ENCODE results near the gene LRPAP1. TPM values are rescaled to one million over a fixed set of nuclear protein-coding genes. Genes with fewer than 3 reads are reported as not detected.
"Not testable (repeated sequence)": the region's sequence is repeated elsewhere in the genome, so short reads cannot be mapped to it uniquely, and the experiment has no call there.

Gene LRPAP1
- total RNA-seq, 1 donor from 2014 or later: 15.7 TPM

DNA sequence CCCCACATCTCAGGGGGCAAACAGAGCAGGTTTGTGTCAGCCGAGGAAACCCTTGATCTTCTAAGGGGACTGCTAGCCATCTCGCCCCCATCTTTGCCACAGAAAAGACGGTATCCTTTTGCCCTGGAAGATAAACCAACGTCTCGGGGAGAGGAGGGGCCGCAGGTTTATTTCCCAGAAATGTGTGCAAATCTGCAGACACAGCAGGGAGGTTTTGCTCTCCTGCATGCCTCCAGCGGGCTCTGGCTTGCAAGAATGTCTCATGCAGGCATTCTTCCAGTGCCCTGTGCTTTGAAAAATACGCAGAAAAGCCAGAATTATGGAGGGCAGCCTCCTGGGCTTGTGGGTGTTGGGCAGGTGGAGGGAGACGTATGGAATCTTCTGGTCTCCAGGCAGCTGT, 42.6 kb upstream of the LRPAP1 start:
- peaks cover 3 to 21% (median 9%) of the 10 kb centered on the region in 3 donors for H3K27me3 ChIP-seq (ENCODE audit: control insufficient read depth in 3 of 3, insufficient read depth in 3 of 3, low read length in 3 of 3)
- H3K27ac ChIP-seq (ENCODE audit: low read depth, low read length); H3K4me3 ChIP-seq (ENCODE audit: low read length in 3 of 3); H3K9me3 ChIP-seq (ENCODE audit: control insufficient read depth in 3 of 3, low read length in 3 of 3); H3K4me1 ChIP-seq (ENCODE audit: control insufficient read depth in 3 of 3, insufficient read depth in 3 of 3, low read length in 3 of 3); H3K36me3 ChIP-seq (ENCODE audit: control insufficient read depth in 3 of 3, insufficient read depth in 3 of 3, low read length in 3 of 3); H3K9ac ChIP-seq (ENCODE audit: low read depth in 1 of 3, low read length in 3 of 3): not testable (repeated sequence)

DNA sequence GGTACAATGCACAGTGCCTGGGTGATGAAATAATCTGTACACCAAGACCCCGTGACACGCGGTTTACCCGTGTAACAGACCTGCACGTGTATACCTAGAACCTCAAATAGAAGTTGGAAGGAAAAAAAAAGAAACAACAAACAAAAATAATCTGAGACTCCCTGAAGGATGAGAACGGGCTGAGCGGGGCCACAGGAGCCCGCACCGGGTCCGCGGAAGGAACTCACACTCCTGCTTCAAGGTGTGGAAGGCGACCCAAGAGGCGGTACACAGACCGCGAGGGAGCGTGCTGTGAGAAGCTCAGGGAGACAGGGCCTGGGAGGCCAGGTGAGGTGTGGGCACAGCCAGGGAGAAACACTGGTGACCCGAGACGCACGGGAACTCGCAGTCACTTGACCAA, 42.1 kb upstream of the LRPAP1 start:
- not testable (repeated sequence) for H3K9me3 ChIP-seq (ENCODE audit: control insufficient read depth in 3 of 3, low read length in 3 of 3); H3K9ac ChIP-seq (ENCODE audit: low read depth in 1 of 3, low read length in 3 of 3); H3K36me3 ChIP-seq (ENCODE audit: control insufficient read depth in 3 of 3, insufficient read depth in 3 of 3, low read length in 3 of 3)

DNA sequence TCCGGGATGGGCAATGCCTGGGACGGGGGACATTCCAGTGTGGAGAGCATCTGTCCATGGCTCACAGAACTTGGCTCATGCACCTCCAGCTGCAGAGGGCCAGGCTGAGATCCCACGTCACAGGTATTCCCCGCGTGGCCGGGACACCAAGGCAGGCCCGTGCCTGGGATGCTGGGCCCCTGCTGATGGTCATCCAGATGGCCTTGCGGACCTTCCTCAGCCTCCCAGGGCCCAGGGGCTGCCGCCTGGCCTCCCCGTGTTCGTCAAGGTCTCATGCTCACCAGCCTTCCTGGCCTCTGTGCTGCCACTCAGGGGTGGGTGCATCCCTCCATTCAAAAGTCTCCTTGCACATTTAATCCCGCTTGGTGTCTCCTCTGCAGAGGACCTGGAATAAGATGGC, 40.9 kb upstream of the LRPAP1 start:
- Histone ChIP-seq H3K27me3 (ENCODE audit: control insufficient read depth in 3 of 3, insufficient read depth in 3 of 3, low read length in 3 of 3) (peaks cover 3 to 21% (median 15%) of the 10 kb centered on the region in 3 donors), H3K27ac (ENCODE audit: low read depth, low read length) (no peak overlapping the region), H3K9ac (ENCODE audit: low read depth in 1 of 3, low read length in 3 of 3) (no peak overlapping the region), H3K4me1 (ENCODE audit: control insufficient read depth in 3 of 3, insufficient read depth in 3 of 3, low read length in 3 of 3) (no peaks in the 10 kb centered on the region), H3K36me3 (ENCODE audit: control insufficient read depth in 3 of 3, insufficient read depth in 3 of 3, low read length in 3 of 3) (no peaks in the 10 kb centered on the region), H3K9me3 (ENCODE audit: control insufficient read depth in 3 of 3, low read length in 3 of 3) (no peaks in the 10 kb centered on the region), H3K4me3 (ENCODE audit: low read length in 3 of 3) (no peak overlapping the region)

More for the DNA sequence above, 42.1 kb upstream of the LRPAP1 start:
- peaks cover 3 to 21% (median 9%) of the 10 kb centered on the region in 3 donors for H3K27me3 ChIP-seq (ENCODE audit: control insufficient read depth in 3 of 3, insufficient read depth in 3 of 3, low read length in 3 of 3)
- H3K27ac ChIP-seq (ENCODE audit: low read depth, low read length); H3K4me3 ChIP-seq (ENCODE audit: low read length in 3 of 3); H3K4me1 ChIP-seq (ENCODE audit: control insufficient read depth in 3 of 3, insufficient read depth in 3 of 3, low read length in 3 of 3): not testable (repeated sequence)

DNA sequence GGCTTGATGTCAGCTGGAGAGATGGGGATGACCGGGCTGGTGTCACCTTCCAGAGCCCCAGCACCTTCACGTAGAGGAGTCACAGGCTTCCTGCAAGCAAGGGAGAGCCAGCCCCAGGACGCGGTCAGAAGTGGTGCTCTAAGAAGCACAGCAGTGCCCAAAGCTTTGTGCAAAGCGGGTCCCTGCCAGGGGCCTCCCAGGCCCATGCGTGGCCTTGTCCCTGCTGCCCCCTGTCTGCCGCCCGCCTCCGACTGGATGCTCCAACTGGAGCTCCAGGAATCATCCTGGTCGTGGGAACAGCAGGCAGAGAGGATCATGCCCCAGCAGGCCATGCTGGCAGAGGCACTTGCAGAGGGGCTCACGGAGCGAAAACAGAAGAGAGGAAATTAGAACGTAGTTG, 40.1 kb upstream of the LRPAP1 start:
- no peak overlapping the region for H3K9ac ChIP-seq (ENCODE audit: low read depth in 1 of 3, low read length in 3 of 3)
- H3K4me1 ChIP-seq (ENCODE audit: control insufficient read depth in 3 of 3, insufficient read depth in 3 of 3, low read length in 3 of 3): no peaks in the 10 kb centered on the region
- H3K9me3 ChIP-seq (ENCODE audit: control insufficient read depth in 3 of 3, low read length in 3 of 3): no peaks in the 10 kb centered on the region
- H3K27me3 ChIP-seq (ENCODE audit: control insufficient read depth in 3 of 3, insufficient read depth in 3 of 3, low read length in 3 of 3): peaks cover 3 to 21% (median 15%) of the 10 kb centered on the region in 3 donors
- no peak overlapping the region for H3K27ac ChIP-seq (ENCODE audit: low read depth, low read length)
- H3K36me3 ChIP-seq (ENCODE audit: control insufficient read depth in 3 of 3, insufficient read depth in 3 of 3, low read length in 3 of 3): no peaks in the 10 kb centered on the region
- no peak overlapping the region for H3K4me3 ChIP-seq (ENCODE audit: low read length in 3 of 3)

DNA sequence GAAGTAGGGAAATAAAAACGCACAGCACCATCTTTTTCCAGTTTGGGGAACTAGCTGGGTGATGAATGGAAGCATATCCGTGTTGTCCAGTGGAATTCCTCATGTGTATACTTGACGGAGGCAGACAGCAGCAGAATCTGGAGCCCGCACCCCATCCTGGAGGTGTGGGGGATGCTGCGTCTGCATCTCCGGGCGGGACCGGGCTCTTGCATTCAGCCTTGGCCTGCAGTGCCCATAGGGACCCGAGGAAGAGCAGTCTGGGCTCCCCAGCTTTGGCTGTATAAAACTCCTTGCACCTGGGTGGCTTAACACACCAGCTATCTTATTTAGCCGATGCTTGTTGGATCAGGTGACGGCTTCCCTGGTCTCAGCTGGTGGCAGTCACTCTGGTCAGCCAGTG, 39.7 kb upstream of the LRPAP1 start:
- H3K27me3 ChIP-seq (ENCODE audit: control insufficient read depth in 3 of 3, insufficient read depth in 3 of 3, low read length in 3 of 3): peaks cover 3 to 21% (median 19%) of the 10 kb centered on the region in 3 donors
- H3K27ac ChIP-seq (ENCODE audit: low read depth, low read length): no peak overlapping the region
- H3K4me3 ChIP-seq (ENCODE audit: low read length in 3 of 3): no peak overlapping the region
- no peaks in the 10 kb centered on the region for H3K36me3 ChIP-seq (ENCODE audit: control insufficient read depth in 3 of 3, insufficient read depth in 3 of 3, low read length in 3 of 3)
- H3K9me3 ChIP-seq (ENCODE audit: control insufficient read depth in 3 of 3, low read length in 3 of 3): no peaks in the 10 kb centered on the region
- H3K4me1 ChIP-seq (ENCODE audit: control insufficient read depth in 3 of 3, insufficient read depth in 3 of 3, low read length in 3 of 3): no peaks in the 10 kb centered on the region
- no peak overlapping the region for H3K9ac ChIP-seq (ENCODE audit: low read depth in 1 of 3, low read length in 3 of 3)

DNA sequence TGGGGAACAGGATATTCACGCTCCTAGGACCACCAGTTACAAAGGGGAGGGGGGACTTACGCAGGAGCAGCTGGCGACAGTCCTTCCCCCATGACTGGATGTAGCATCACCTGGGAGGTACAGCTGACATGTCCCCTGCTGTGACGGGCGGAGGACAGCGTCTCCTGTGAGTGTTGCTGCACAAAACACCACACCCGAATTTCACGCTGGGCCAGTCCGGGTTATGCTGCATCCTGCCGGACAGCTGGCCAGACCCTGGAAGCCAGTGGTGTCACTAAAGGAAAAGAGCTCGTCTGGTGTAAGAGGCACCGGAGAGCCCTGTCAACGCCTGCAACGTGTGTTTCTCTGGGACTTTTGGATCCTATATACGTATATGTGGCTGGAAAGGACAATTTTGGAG, 38.7 kb upstream of the LRPAP1 start:
- not testable (repeated sequence) for H3K9ac ChIP-seq (ENCODE audit: low read depth in 1 of 3, low read length in 3 of 3); H3K27ac ChIP-seq (ENCODE audit: low read depth, low read length); H3K4me3 ChIP-seq (ENCODE audit: low read length in 3 of 3); H3K36me3 ChIP-seq (ENCODE audit: control insufficient read depth in 3 of 3, insufficient read depth in 3 of 3, low read length in 3 of 3); H3K9me3 ChIP-seq (ENCODE audit: control insufficient read depth in 3 of 3, low read length in 3 of 3); H3K4me1 ChIP-seq (ENCODE audit: control insufficient read depth in 3 of 3, insufficient read depth in 3 of 3, low read length in 3 of 3)
- H3K27me3 ChIP-seq (ENCODE audit: control insufficient read depth in 3 of 3, insufficient read depth in 3 of 3, low read length in 3 of 3): peaks cover 6 to 21% (median 20%) of the 10 kb centered on the region in 3 donors

DNA sequence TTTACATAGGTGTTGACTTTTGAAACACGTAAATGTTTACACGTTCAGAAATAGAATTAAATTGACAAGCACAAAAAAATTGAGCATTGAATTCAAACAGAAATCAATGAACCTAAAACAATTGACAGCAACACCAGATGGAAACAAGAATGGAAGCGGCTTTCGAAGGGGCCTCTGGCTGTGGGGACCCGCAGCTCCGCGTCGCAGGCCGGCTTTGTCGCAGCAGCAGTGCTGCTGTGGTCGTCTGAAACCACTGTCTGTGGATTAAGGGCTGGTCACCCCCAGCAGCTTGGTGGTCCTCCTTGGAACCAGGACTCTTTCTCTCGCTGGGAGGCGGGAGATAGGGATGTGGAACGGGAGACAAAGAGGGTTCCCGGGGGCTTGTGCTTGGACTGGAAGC, 37.4 kb upstream of the LRPAP1 start:
- not testable (repeated sequence) for H3K4me1 ChIP-seq (ENCODE audit: control insufficient read depth in 3 of 3, insufficient read depth in 3 of 3, low read length in 3 of 3); H3K9me3 ChIP-seq (ENCODE audit: control insufficient read depth in 3 of 3, low read length in 3 of 3)

DNA sequence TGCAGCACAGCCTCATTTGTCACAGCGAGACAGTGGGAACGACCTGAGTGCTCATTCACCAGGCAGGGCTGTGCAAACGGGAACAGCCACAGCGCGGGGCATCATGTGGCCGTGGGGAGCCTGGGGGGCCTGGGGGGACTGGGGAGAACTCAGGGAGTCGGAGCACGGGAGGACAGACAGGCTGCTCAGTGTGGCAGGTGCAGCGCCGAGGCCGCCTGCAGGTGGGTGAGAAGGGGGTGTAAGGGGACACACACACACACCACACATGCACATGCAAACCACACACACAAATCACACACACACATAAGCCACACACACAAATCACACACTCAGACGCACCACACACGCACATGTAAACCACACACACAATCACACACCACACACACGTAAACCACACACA, 34.5 kb upstream of the LRPAP1 start:
- peaks cover 3 to 11% (median 6%) of the 10 kb centered on the region in 3 donors for H3K27me3 ChIP-seq (ENCODE audit: control insufficient read depth in 3 of 3, insufficient read depth in 3 of 3, low read length in 3 of 3)
- not testable (repeated sequence) for H3K27ac ChIP-seq (ENCODE audit: low read depth, low read length); H3K9me3 ChIP-seq (ENCODE audit: control insufficient read depth in 3 of 3, low read length in 3 of 3); H3K36me3 ChIP-seq (ENCODE audit: control insufficient read depth in 3 of 3, insufficient read depth in 3 of 3, low read length in 3 of 3); H3K4me1 ChIP-seq (ENCODE audit: control insufficient read depth in 3 of 3, insufficient read depth in 3 of 3, low read length in 3 of 3); H3K4me3 ChIP-seq (ENCODE audit: low read length in 3 of 3); H3K9ac ChIP-seq (ENCODE audit: low read depth in 1 of 3, low read length in 3 of 3)

More for the DNA sequence above, 37.4 kb upstream of the LRPAP1 start:
- not testable (repeated sequence) for H3K27ac ChIP-seq (ENCODE audit: low read depth, low read length); H3K4me3 ChIP-seq (ENCODE audit: low read length in 3 of 3); H3K9ac ChIP-seq (ENCODE audit: low read depth in 1 of 3, low read length in 3 of 3); H3K36me3 ChIP-seq (ENCODE audit: control insufficient read depth in 3 of 3, insufficient read depth in 3 of 3, low read length in 3 of 3)
- peaks cover 6 to 21% (median 20%) of the 10 kb centered on the region in 3 donors for H3K27me3 ChIP-seq (ENCODE audit: control insufficient read depth in 3 of 3, insufficient read depth in 3 of 3, low read length in 3 of 3)

DNA sequence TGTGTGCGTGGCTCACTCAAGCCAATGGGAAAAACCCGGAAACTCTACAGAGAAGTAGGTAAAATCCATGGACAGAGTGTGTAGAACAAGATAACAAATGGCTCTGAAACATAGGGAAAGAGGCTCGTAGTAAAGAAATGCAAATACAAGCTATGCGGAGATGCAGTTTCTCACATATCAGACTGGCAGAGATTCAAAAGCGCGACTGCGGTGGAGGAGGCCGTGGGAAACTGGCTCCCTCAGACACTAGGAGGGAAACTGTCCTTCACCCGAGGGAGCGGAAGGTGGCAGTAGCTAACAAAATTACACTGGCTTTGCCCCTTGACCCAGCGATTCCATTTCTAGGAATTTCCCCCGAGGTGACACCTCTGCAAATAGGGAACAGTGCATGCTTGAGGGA, 34.1 kb upstream of the LRPAP1 start:
- not testable (repeated sequence) for H3K9ac ChIP-seq (ENCODE audit: low read depth in 1 of 3, low read length in 3 of 3); H3K27ac ChIP-seq (ENCODE audit: low read depth, low read length); H3K4me3 ChIP-seq (ENCODE audit: low read length in 3 of 3); H3K9me3 ChIP-seq (ENCODE audit: control insufficient read depth in 3 of 3, low read length in 3 of 3); H3K4me1 ChIP-seq (ENCODE audit: control insufficient read depth in 3 of 3, insufficient read depth in 3 of 3, low read length in 3 of 3); H3K36me3 ChIP-seq (ENCODE audit: control insufficient read depth in 3 of 3, insufficient read depth in 3 of 3, low read length in 3 of 3)
- H3K27me3 ChIP-seq (ENCODE audit: control insufficient read depth in 3 of 3, insufficient read depth in 3 of 3, low read length in 3 of 3): peaks cover 3 to 11% (median 5%) of the 10 kb centered on the region in 3 donors

DNA sequence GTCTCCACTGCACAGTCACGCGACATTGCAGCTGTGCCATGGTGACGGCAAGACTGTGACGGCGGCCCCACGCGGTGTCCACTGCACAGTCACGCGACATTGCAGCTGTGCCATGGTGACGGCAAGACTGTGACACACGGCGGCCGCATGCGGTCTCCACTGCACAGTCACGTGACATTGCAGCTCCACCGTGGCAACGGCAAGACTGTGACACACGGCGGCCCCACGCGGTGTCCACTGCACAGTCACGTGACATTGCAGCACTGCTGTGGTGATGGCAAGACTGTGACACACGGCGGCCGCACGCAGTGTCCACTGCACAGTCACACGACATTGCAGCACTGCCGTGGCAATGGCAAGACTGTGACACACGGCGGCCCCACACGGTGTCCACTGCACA, 32.7 kb upstream of the LRPAP1 start:
- not testable (repeated sequence) for H3K9me3 ChIP-seq (ENCODE audit: control insufficient read depth in 3 of 3, low read length in 3 of 3); H3K4me1 ChIP-seq (ENCODE audit: control insufficient read depth in 3 of 3, insufficient read depth in 3 of 3, low read length in 3 of 3); H3K9ac ChIP-seq (ENCODE audit: low read depth in 1 of 3, low read length in 3 of 3); H3K4me3 ChIP-seq (ENCODE audit: low read length in 3 of 3); H3K27ac ChIP-seq (ENCODE audit: low read depth, low read length); H3K36me3 ChIP-seq (ENCODE audit: control insufficient read depth in 3 of 3, insufficient read depth in 3 of 3, low read length in 3 of 3)
- H3K27me3 ChIP-seq (ENCODE audit: control insufficient read depth in 3 of 3, insufficient read depth in 3 of 3, low read length in 3 of 3): peaks cover 2 to 11% (median 3%) of the 10 kb centered on the region in 3 donors

DNA sequence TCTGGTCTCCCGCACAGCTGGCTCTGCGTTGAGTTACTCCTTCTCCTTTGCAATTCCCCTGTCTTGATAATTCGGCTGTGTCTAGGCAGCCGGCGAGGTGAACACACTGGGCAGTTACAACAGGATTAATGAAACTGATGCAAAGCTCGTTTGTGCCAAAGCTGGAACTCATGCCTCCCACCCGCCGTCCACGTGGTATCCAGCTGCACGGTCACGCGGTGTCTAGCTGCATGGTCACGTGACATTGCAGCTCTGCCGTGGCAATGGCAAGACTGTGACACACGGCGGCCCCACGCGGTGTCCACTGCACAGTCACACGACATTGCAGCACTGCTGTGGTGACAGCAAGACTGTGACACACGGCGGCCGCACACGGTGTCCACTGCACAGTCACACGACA, 31.2 kb upstream of the LRPAP1 start:
- no peaks in the 10 kb centered on the region for H3K9me3 ChIP-seq (ENCODE audit: control insufficient read depth in 3 of 3, low read length in 3 of 3)
- H3K9ac ChIP-seq (ENCODE audit: low read depth in 1 of 3, low read length in 3 of 3): no peak overlapping the region
- H3K36me3 ChIP-seq (ENCODE audit: control insufficient read depth in 3 of 3, insufficient read depth in 3 of 3, low read length in 3 of 3): no peaks in the 10 kb centered on the region

More for the DNA sequence above, 31.2 kb upstream of the LRPAP1 start:
- H3K27me3 ChIP-seq (ENCODE audit: control insufficient read depth in 3 of 3, insufficient read depth in 3 of 3, low read length in 3 of 3): peaks cover 2 to 7% (median 4%) of the 10 kb centered on the region in 3 donors
- no peaks in the 10 kb centered on the region for H3K4me1 ChIP-seq (ENCODE audit: control insufficient read depth in 3 of 3, insufficient read depth in 3 of 3, low read length in 3 of 3)
- H3K27ac ChIP-seq (ENCODE audit: low read depth, low read length): no peak overlapping the region
- no peak overlapping the region for H3K4me3 ChIP-seq (ENCODE audit: low read length in 3 of 3)
